Neural cell (in vitro differentiated cells): Measurements from ENCODE around the gene LAMB4.

Source experiments
- CTCF ChIP-seq: fragments of 450-650 bp; IDR thresholded peaks from 2 replicates; pipeline ENCODE4 v1.5.1; 2014; ENCODE audit warnings: antibody characterized with exemption, mild to moderate bottlenecking, moderate library complexity; ENCODE audit not compliant: poor library complexity, severe bottlenecking
- EP300 ChIP-seq: fragments of 450-650 bp; conservative IDR thresholded peaks from 2 replicates; pipeline ENCODE4 v1.6.1; 2014; ENCODE audit warnings: antibody characterized with exemption, mild to moderate bottlenecking, moderate library complexity; ENCODE audit not compliant: poor library complexity, severe bottlenecking
- MXI1 ChIP-seq: fragments of 450-650 bp; conservative IDR thresholded peaks from 2 replicates; pipeline ENCODE4 v1.6.1; 2014; ENCODE audit warnings: antibody characterized with exemption, mild to moderate bottlenecking; ENCODE audit not compliant: poor library complexity, severe bottlenecking
- POLR2AphosphoS5 ChIP-seq: IDR thresholded peaks from 2 replicates; pipeline ENCODE4 v1.6.1; 2012
- RAD21 ChIP-seq: fragments of 450-650 bp; conservative IDR thresholded peaks from 2 replicates; pipeline ENCODE4 v1.6.1; 2014; ENCODE audit warnings: antibody characterized with exemption, mild to moderate bottlenecking, moderate library complexity

GRCh38 chr7:108002726-108003598 lies 127.2 kb downstream of the LAMB4 start, which contains the start of gene LAMB1:
- TF ChIP-seq CTCF (no peak), RAD21 (no peak), MXI1 (no peak), POLR2AphosphoS5 (peak; percentile 26), EP300 (no peak)
